ENCODE data around the gene HSBP1L1. TPM values are rescaled to one million over a fixed set of nuclear protein-coding genes. Genes with fewer than 3 reads are reported as not detected.

Gene HSBP1L1
- polyA plus RNA-seq, 1 of the 3 experiments (the other 2 are of a cell fraction), result 7.4 TPM

- Histone ChIP-seq H3K4me2 (no peak overlapping the region), H3K4me1 (ENCODE audit: control insufficient read depth in 1 of 2, insufficient read depth in 2 of 2, low read depth in 1 of 2, low read length in 1 of 2) (peaks cover 4 to 5% of the 10 kb centered on the region in 2 experiments; a peak in 1 of 4 replicates), H3K4me3 (ENCODE audit: low read depth in 2 of 2, low read length in 1 of 2) (no peak overlapping the region), H3K36me3 (replicated peaks in 1 of 2; ENCODE audit: control insufficient read depth in 1 of 2, insufficient read depth in 2 of 2, low read length in 1 of 2) (no peaks in the 10 kb centered on the region), H3K9me2 (no peaks in the 10 kb centered on the region), H4K20me1 (ENCODE audit: insufficient read depth) (peaks cover 9% of the 10 kb centered on the region; the same call in 1 of the 2 replicates), H3K9me3 (no peaks in the 10 kb centered on the region), H3K27ac (ENCODE audit: low read depth in 2 of 2, low read length in 1 of 2) (no peak overlapping the region), H3K9ac (no peak overlapping the region), H3K27me3 (ENCODE audit: insufficient read depth) (no peaks in the 10 kb centered on the region), H2AFZ (ENCODE audit: low read depth) (no peak overlapping the region), H3K79me2 (ENCODE audit: insufficient read depth) (peaks cover 17% of the 10 kb centered on the region), H3F3A (replicated peaks; ENCODE audit: insufficient read depth) (no peaks in the 10 kb centered on the region)
- POLR2A ChIA-PET, result no interaction called here
- CTCF ChIA-PET, result no interaction called here
- no peak for DNase-seq
- TF ChIP-seq NRF1 (IDR thresholded peaks at IDR 0.05; ENCODE audit: low read depth, low read length) (no peak), FOXJ3 (CRISPR knock-in tag; IDR thresholded peaks at IDR 0.05) (no peak), RAD21 (IDR thresholded peaks at IDR 0.05; ENCODE audit: low read length) (no peak), USF1 (IDR thresholded peaks at IDR 0.05; ENCODE audit: borderline replicate concordance, low read depth) (no peak)
- 95% methylated on average over 9 of the region's 10 CpGs for WGBS (ENCODE audit: low lambda C conversion rate)
These were observed 10.3 kb upstream of the HSBP1L1 start for GRCh38 chr18:79953971-79954651.

- Histone ChIP-seq H3K9me3 (no peaks in the 10 kb centered on the region), H3K79me2 (ENCODE audit: insufficient read depth) (peaks cover 10% of the 10 kb centered on the region), H2AFZ (ENCODE audit: low read depth) (no peak overlapping the region), H3K27ac (ENCODE audit: low read depth in 2 of 2, low read length in 1 of 2) (no peak overlapping the region), H3K4me2 (no peak overlapping the region), H3K9ac (no peak overlapping the region), H3K4me3 (ENCODE audit: low read depth in 2 of 2, low read length in 1 of 2) (no peak overlapping the region), H3K9me2 (no peaks in the 10 kb centered on the region), H3K36me3 (replicated peaks in 1 of 2; ENCODE audit: control insufficient read depth in 1 of 2, insufficient read depth in 2 of 2, low read length in 1 of 2) (no peaks in the 10 kb centered on the region), H3K27me3 (ENCODE audit: insufficient read depth) (no peaks in the 10 kb centered on the region), H3K4me1 (ENCODE audit: control insufficient read depth in 1 of 2, insufficient read depth in 2 of 2, low read depth in 1 of 2, low read length in 1 of 2) (peaks cover 4 to 5% of the 10 kb centered on the region in 2 experiments; a peak in 1 of 4 replicates), H4K20me1 (ENCODE audit: insufficient read depth) (0 out of 2 replicates have a peak, but pooled peaks cover 7% of the 10 kb centered on the region), H3F3A (replicated peaks; ENCODE audit: insufficient read depth) (no peaks in the 10 kb centered on the region)
- DNase-seq, result no peak
- ChIA-PET CTCF (no interaction called here), POLR2A (no interaction called here)
- 94% methylated on average over 5 of the region's 5 CpGs for WGBS (ENCODE audit: low lambda C conversion rate)
- TF ChIP-seq GABPA (IDR thresholded peaks at IDR 0.05; ENCODE audit: low read depth), result no peak
- no peak for TF ChIP-seq IRF3 (IDR thresholded peaks at IDR 0.05; ENCODE audit: low read depth, low read length)
- no peak for TF ChIP-seq GATA2 (CRISPR knock-in tag; IDR thresholded peaks at IDR 0.05)
- TF ChIP-seq PBX3 (IDR thresholded peaks at IDR 0.05), result no peak
- TF ChIP-seq ZBTB33 (IDR thresholded peaks at IDR 0.05; ENCODE audit: borderline replicate concordance, low read depth), result no peak
- TF ChIP-seq REST (IDR thresholded peaks at IDR 0.05; ENCODE audit: low read depth, low read length), result no peak
- no peak for TF ChIP-seq FOSL2 (IDR thresholded peaks at IDR 0.05; ENCODE audit: borderline replicate concordance, low read depth)
- no peak for TF ChIP-seq FOXJ3 (CRISPR knock-in tag; IDR thresholded peaks at IDR 0.05)
- no peak for TF ChIP-seq MAX (IDR thresholded peaks at IDR 0.05; ENCODE audit: low read depth)
- no peak for TF ChIP-seq RFX5 (IDR thresholded peaks at IDR 0.05; ENCODE audit: low read length)
- no peak for TF ChIP-seq TEAD4 (IDR thresholded peaks at IDR 0.05; ENCODE audit: borderline replicate concordance, insufficient read depth)
- no peak for TF ChIP-seq RAD21 (IDR thresholded peaks at IDR 0.05; ENCODE audit: low read length)
- TF ChIP-seq FOXM1 (IDR thresholded peaks at IDR 0.05; ENCODE audit: low read depth), result no peak
These were observed 9.7 kb upstream of the HSBP1L1 start for GRCh38 chr18:79954791-79955190.
